OCI-M1 (cell line): ENCODE data around the gene STRADA.
A peak's percentile ranks its signal among the peaks of the same experiment; 100 is the strongest.

Experiments used
- DNase-seq: peaks from one replicate; lab custom pipeline; 2025; lab: John Stamatoyannopoulos, UW

STRADA gene

GRCh38 chr17:63741408-63742173, at the start of gene STRADA:
STRADA (minus strand) TSS chr17:63741799; CDS start chr17:63728369, 13,430 bp downstream.
- peak; percentile 99 for DNase-seq

- DNase-seq, result peak; percentile 5
These were observed 48.5 kb upstream of the STRADA start for GRCh38 chr17:63790057-63790456.

- DNase-seq, result no peak
These were observed 45.5 kb upstream of the STRADA start for GRCh38 chr17:63786971-63787711.

- no peak for DNase-seq
These were observed 44.5 kb upstream of the STRADA start for GRCh38 chr17:63786117-63786516.

GRCh38 chr17:63785556-63785955, 44.0 kb upstream of the STRADA start:
- no peak for DNase-seq

GRCh38 chr17:63783522-63783921, 41.9 kb upstream of the STRADA start:
- DNase-seq, result no peak

- no peak for DNase-seq
These were observed 39.3 kb upstream of the STRADA start for GRCh38 chr17:63780928-63781327.

GRCh38 chr17:63780507-63780906, 38.9 kb upstream of the STRADA start:
- DNase-seq, result no peak

GRCh38 chr17:63775420-63775819, 33.8 kb upstream of the STRADA start:
- peak; percentile 67 for DNase-seq

GRCh38 chr17:63774969-63775265, 33.3 kb upstream of the STRADA start:
- peak; percentile 59 for DNase-seq

- peak; percentile 71 for DNase-seq
These were observed 32.8 kb upstream of the STRADA start, which contains the start of gene DDX42 for GRCh38 chr17:63774141-63774968. DDX42 (plus strand) TSS chr17:63774170; CDS start chr17:63787050, 12,880 bp downstream.

GRCh38 chr17:63773272-63774140, 31.9 kb upstream of the STRADA start, which contains the start of gene CCDC47:
CCDC47 (minus strand) TSS chr17:63773597; CDS start chr17:63766175, 7,422 bp downstream.
- peak; percentile 99 for DNase-seq

- peak; percentile 72 for DNase-seq
These were observed 31.2 kb upstream of the STRADA start for GRCh38 chr17:63772801-63773271.

GRCh38 chr17:63768433-63768832, 26.8 kb upstream of the STRADA start:
- DNase-seq, result no peak

GRCh38 chr17:63766754-63767153, 25.2 kb upstream of the STRADA start:
- DNase-seq, result no peak

- DNase-seq, result no peak
These were observed 23.1 kb upstream of the STRADA start for GRCh38 chr17:63764716-63765115.

GRCh38 chr17:63762161-63763078, 20.8 kb upstream of the STRADA start:
- DNase-seq, result no peak

GRCh38 chr17:63760771-63761539, 19.4 kb upstream of the STRADA start:
- no peak for DNase-seq

- DNase-seq, result no peak
These were observed 16.8 kb upstream of the STRADA start for GRCh38 chr17:63758428-63758827.
